NB4 (cell line): Measurements from ENCODE around the gene PITX2.

Experiments
- POLR2A ChIP-seq: IDR thresholded peaks from 2 replicates; pipeline ENCODE4 v1.6.1; 2011; ENCODE audit warnings: mild to moderate bottlenecking; ENCODE audit not compliant: insufficient read length; ENCODE audit errors: extremely low read depth
- TF ChIP-seq, protein P1 (sequence below): IDR thresholded peaks from one replicate; pipeline ENCODE4 v1.5.1; 2012; ENCODE audit warnings: low read depth, low read length

GRCh38 chr4:110623718-110624397 lies 981 bp upstream of the PITX2 start:
- TF ChIP-seq, protein P1, sequence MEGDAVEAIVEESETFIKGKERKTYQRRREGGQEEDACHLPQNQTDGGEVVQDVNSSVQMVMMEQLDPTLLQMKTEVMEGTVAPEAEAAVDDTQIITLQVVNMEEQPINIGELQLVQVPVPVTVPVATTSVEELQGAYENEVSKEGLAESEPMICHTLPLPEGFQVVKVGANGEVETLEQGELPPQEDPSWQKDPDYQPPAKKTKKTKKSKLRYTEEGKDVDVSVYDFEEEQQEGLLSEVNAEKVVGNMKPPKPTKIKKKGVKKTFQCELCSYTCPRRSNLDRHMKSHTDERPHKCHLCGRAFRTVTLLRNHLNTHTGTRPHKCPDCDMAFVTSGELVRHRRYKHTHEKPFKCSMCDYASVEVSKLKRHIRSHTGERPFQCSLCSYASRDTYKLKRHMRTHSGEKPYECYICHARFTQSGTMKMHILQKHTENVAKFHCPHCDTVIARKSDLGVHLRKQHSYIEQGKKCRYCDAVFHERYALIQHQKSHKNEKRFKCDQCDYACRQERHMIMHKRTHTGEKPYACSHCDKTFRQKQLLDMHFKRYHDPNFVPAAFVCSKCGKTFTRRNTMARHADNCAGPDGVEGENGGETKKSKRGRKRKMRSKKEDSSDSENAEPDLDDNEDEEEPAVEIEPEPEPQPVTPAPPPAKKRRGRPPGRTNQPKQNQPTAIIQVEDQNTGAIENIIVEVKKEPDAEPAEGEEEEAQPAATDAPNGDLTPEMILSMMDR, result no peak
- TF ChIP-seq POLR2A, result no peak
